DND-41 (cell line): ENCODE data around the gene ZNF730.

Experiments
- EZH2 ChIP-seq: IDR thresholded peaks from 3 replicates; pipeline ENCODE4 v1.6.1; 2012; ENCODE audit warnings: borderline replicate concordance, low read depth, mild to moderate bottlenecking, moderate library complexity, low read length, inconsistent platforms; ENCODE audit not compliant: severe bottlenecking
- TF ChIP-seq, protein P1 (sequence below): IDR thresholded peaks from 2 replicates; pipeline ENCODE4 v1.5.1; 2012; ENCODE audit warnings: borderline replicate concordance, low read length, moderate library complexity, mild to moderate bottlenecking; ENCODE audit not compliant: poor library complexity, severe bottlenecking; ENCODE audit errors: extremely low read depth

DNA sequence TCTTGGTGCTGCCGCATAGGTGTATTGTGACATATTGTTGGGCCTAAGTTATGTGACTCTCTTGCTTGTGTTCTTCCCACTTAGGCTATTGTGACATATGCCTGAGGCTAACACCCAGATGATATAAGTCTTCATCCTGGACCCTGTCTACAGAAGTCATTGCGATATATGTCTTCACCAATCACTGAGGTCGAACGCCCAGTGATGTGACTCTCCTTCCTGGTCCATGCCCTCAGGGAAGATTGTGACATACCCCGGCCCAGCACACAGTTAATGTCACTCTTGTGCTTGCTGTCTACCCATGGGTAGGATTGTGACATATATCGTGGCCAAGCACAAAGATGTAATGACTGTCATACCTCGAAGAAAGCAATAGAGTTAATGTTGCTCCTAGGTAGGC lies 16.9 kb upstream of the ZNF730 start:
- TF ChIP-seq, protein P1, sequence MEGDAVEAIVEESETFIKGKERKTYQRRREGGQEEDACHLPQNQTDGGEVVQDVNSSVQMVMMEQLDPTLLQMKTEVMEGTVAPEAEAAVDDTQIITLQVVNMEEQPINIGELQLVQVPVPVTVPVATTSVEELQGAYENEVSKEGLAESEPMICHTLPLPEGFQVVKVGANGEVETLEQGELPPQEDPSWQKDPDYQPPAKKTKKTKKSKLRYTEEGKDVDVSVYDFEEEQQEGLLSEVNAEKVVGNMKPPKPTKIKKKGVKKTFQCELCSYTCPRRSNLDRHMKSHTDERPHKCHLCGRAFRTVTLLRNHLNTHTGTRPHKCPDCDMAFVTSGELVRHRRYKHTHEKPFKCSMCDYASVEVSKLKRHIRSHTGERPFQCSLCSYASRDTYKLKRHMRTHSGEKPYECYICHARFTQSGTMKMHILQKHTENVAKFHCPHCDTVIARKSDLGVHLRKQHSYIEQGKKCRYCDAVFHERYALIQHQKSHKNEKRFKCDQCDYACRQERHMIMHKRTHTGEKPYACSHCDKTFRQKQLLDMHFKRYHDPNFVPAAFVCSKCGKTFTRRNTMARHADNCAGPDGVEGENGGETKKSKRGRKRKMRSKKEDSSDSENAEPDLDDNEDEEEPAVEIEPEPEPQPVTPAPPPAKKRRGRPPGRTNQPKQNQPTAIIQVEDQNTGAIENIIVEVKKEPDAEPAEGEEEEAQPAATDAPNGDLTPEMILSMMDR, result no peak
- no peak for TF ChIP-seq EZH2
